ENCODE data around the gene TCL1A. TPM values are rescaled to one million over a fixed set of nuclear protein-coding genes. Genes with fewer than 3 reads are reported as not detected.

The TCL1A gene
- total RNA-seq, 1 experiment from 2014 or later: 0.30 TPM

- no peaks in the 10 kb centered on the region for H3K9me2 ChIP-seq (ENCODE audit: insufficient read depth)
- no peak for DNase-seq (ENCODE audit: low read depth, low spot score)
- no peak overlapping the region for H3K4me3 ChIP-seq (replicated peaks in 1 of 2; ENCODE audit: low read depth in 1 of 2, low read length in 2 of 2)
- ChIA-PET CTCF (interaction anchor here (0.6 kb wide), 1 partner anchor 49 kb away, joined by 3 read pairs; no protein-coding TSS in a partner anchor), RAD21 (ENCODE audit: low non-redundant PET in 1 of 2, low total read pairs in 2 of 2, uncharacterized antibody in 2 of 2, unreplicated experiment in 2 of 2) (no interaction called here), POLR2A (no interaction called here)
- BruUV-seq (replicated peaks): no TSS peak
- TF ChIP-seq SRF (IDR thresholded peaks at IDR 0.05; ENCODE audit: low read depth): no peak
- no peak for TF ChIP-seq EZH2phosphoT487 (IDR thresholded peaks at IDR 0.05; ENCODE audit: borderline replicate concordance)
- no peak for TF ChIP-seq FOSL1 (IDR thresholded peaks at IDR 0.05; ENCODE audit: low read depth)
- TF ChIP-seq SIN3A (IDR thresholded peaks at IDR 0.05; ENCODE audit: low read depth): no peak
- TF ChIP-seq JUND (IDR thresholded peaks at IDR 0.05): no peak
- TF ChIP-seq, protein P1, sequence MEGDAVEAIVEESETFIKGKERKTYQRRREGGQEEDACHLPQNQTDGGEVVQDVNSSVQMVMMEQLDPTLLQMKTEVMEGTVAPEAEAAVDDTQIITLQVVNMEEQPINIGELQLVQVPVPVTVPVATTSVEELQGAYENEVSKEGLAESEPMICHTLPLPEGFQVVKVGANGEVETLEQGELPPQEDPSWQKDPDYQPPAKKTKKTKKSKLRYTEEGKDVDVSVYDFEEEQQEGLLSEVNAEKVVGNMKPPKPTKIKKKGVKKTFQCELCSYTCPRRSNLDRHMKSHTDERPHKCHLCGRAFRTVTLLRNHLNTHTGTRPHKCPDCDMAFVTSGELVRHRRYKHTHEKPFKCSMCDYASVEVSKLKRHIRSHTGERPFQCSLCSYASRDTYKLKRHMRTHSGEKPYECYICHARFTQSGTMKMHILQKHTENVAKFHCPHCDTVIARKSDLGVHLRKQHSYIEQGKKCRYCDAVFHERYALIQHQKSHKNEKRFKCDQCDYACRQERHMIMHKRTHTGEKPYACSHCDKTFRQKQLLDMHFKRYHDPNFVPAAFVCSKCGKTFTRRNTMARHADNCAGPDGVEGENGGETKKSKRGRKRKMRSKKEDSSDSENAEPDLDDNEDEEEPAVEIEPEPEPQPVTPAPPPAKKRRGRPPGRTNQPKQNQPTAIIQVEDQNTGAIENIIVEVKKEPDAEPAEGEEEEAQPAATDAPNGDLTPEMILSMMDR (IDR thresholded peaks at IDR 0.05 in 2 of 3, conservative IDR thresholded peaks at IDR 0.05 in 1 of 3; ENCODE audit: borderline replicate concordance in 1 of 3, insufficient read depth in 1 of 3, low read depth in 2 of 3, low read length in 2 of 3): no peak
- no peak for TF ChIP-seq TCF7L2 (IDR thresholded peaks at IDR 0.05; ENCODE audit: borderline replicate concordance, extremely low read depth, insufficient read depth, insufficient read length)
- no peak for TF ChIP-seq ELF1 (IDR thresholded peaks at IDR 0.05; ENCODE audit: borderline replicate concordance, low read depth)
- TF ChIP-seq ZFX (IDR thresholded peaks at IDR 0.05): no peak
- no peak for TF ChIP-seq EZH2 (IDR thresholded peaks at IDR 0.05)
- TF ChIP-seq POLR2A (IDR thresholded peaks at IDR 0.05; ENCODE audit: borderline replicate concordance, extremely low read depth, insufficient read depth, insufficient read length): no peak
- no peaks in the 10 kb centered on the region for H3K79me2 ChIP-seq (ENCODE audit: insufficient read depth, low read length)
- no peak overlapping the region for H3K4me2 ChIP-seq (ENCODE audit: low read length)
- ATAC-seq: no peak
- peaks cover 37% of the 10 kb centered on the region for H3K27me3 ChIP-seq (ENCODE audit: insufficient read depth, low read length)
- intact Hi-C loops (cut with micrococcal nuclease): no loop called here
- no peaks in the 10 kb centered on the region for H4K20me1 ChIP-seq (ENCODE audit: insufficient read depth)
- H2AFZ ChIP-seq (ENCODE audit: low read depth, low read length, poor library complexity, severe bottlenecking): no peak overlapping the region
- no peaks in the 10 kb centered on the region for H3K36me3 ChIP-seq (ENCODE audit: control insufficient read depth in 1 of 2, insufficient read depth in 2 of 2, low read length in 2 of 2)
- H3K4me1 ChIP-seq (ENCODE audit: control insufficient read depth in 1 of 2, insufficient read depth in 2 of 2, low read length in 2 of 2): no peaks in the 10 kb centered on the region
- H3K9me3 ChIP-seq (ENCODE audit: control insufficient read depth in 1 of 2, insufficient read depth in 1 of 2, low read depth in 1 of 2, low read length in 2 of 2): no peaks in the 10 kb centered on the region
- no peak overlapping the region for H3K27ac ChIP-seq (ENCODE audit: low read depth, low read length)
- H3K9ac ChIP-seq (ENCODE audit: low read length): no peak overlapping the region
Measured at GRCh38 chr14:95760596-95760995, 46.7 kb upstream of the TCL1A start.

All from HCT116 (cell line).